Transverse colon (tissue), 4 donors: ENCODE measurements around the gene MYG1. TPM values are rescaled to one million over a fixed set of nuclear protein-coding genes. Genes with fewer than 3 reads are reported as not detected.
A peak's percentile ranks its signal among the peaks of the same experiment; 100 is the strongest.

ENCODE experiments used
- DNase-seq: peaks from one replicate; pipeline ENCODE4 v3.0.0-alpha.2; 2019
- H3K27ac ChIP-seq, 4 donors: fragments of 200-600 bp; sonication (generic); 2 replicates each; pipeline ENCODE4 v1.5.1; 2016 to 2018; ENCODE audit warnings: inconsistent platforms in 4 of 4
- H3K27me3 ChIP-seq: fragments of 200-600 bp; sonication (generic); 2 replicates; pipeline ENCODE4 v1.5.1; 2017; ENCODE audit warnings: inconsistent platforms
- H3K36me3 ChIP-seq, 4 donors: fragments of 200-600 bp; sonication (generic); 2 replicates each; pipeline ENCODE4 v1.5.1; 2017 to 2019; ENCODE audit warnings: inconsistent platforms in 4 of 4
- H3K4me1 ChIP-seq, 4 donors: fragments of 200-600 bp; sonication (generic); 2 replicates each; pipeline ENCODE4 v1.5.1; 2017 to 2020; ENCODE audit warnings: inconsistent platforms in 4 of 4
- H3K4me3 ChIP-seq, 4 donors: fragments of 200-600 bp; sonication (generic); 1 replicate in 1 of 4; 2 replicates in 3 of 4; pipeline versions ENCODE4 v1.5.1 to v1.6.1; 2017 to 2019; ENCODE audit warnings: inconsistent platforms in 4 of 4
- H3K9me3 ChIP-seq, 2 donors: fragments of 200-600 bp; sonication (generic); 2 replicates each; pipeline ENCODE4 v1.5.1; 2017 to 2019; ENCODE audit warnings: inconsistent platforms in 2 of 2
- CTCF ChIP-seq, 5 experiments: fragments of 200-600 bp in 3 of 5; fragments of 450-650 bp in 2 of 5; sonication (generic) in 3 of 5; IDR thresholded peaks; 1 replicate in 2 of 5; 2 replicates in 3 of 5; pipeline ENCODE4 v1.5.1; 2016 to 2017; ENCODE audit warnings: antibody characterized with exemption in 5 of 5, inconsistent platforms in 3 of 5, mild to moderate bottlenecking in 2 of 5, moderate library complexity in 1 of 5
- EP300 ChIP-seq: sonication (generic); formaldehyde crosslinking; IDR thresholded peaks from one replicate; pipeline ENCODE4 v1.6.1; 2017; ENCODE audit warnings: antibody characterized with exemption, low read depth
- POLR2A ChIP-seq: fragments of 450-650 bp; IDR thresholded peaks from one replicate; pipeline ENCODE4 v1.6.1; 2016; ENCODE audit warnings: antibody characterized with exemption, mild to moderate bottlenecking, moderate library complexity
- POLR2AphosphoS5 ChIP-seq, 3 donors: sonication (generic); formaldehyde crosslinking; IDR thresholded peaks; one replicate each; pipeline ENCODE4 v1.6.1; 2016; ENCODE audit warnings: antibody characterized with exemption in 3 of 3
- WGBS, 2 donors: methylation state at CpG; one replicate each; pipeline ENCODE4 v1.1.5; 2018; ENCODE audit warnings: low coverage in 1 of 2; 5-methylcytosine and 5-hydroxymethylcytosine counted together
- in situ Hi-C, 4 donors: fragments of 200-750 bp; cut with MboI; loops; one replicate each; pipeline versions ENCODE4 v1.15.0 to v1.15.1; 2017; ENCODE audit warnings: low sequenced_read_pairs in 3 of 4, low pct_ligation_motif_present in 1 of 4, low pct_unique_long_range_greater_than_20kb in 1 of 4
- intact Hi-C: fragments of 100-400 bp; cut with DNase I; formaldehyde crosslinking; loops from one replicate; pipeline ENCODE4 v1.15.1; 2023; ENCODE audit warnings: low total_unique reads
- total RNA-seq, 4 donors: library from RNA; depleted of rRNA; stranded (reverse); fragments of >200 nt; gene quantifications; one replicate each; pipeline ENCODE4 v1.1.0, GENCODE V29; 2016

The MYG1 gene
- total RNA-seq, 4 donors from 2014 or later, result 12.7 to 37.0 (median 24.3) TPM

DNA sequence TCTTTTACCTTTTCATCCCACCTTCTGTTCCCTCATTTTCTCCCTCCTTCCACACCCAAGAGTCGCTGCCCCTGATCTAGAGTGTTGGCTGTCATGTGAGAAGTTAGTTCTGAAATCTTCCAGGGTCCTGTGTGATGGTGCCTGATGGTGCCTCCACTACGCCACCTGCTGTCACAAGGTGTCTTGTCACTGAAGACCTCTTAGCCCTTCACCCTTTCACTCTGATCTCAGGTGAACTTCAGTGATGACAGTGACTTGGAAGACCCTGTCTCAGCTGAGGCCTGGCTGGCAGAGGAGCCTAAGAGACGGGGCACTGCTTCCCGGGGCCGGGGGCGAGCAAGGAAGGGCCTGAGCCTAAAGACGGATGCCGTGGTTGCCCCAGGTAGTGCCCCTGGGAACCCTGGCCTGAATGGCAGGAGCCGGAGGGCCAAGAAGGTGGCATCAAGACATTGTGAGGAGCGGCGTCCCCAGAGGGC, 11.7 kb upstream of the MYG1 start:
- no peaks in the 10 kb centered on the region for H3K4me1 ChIP-seq
- no peaks in the 10 kb centered on the region for H3K9me3 ChIP-seq
- WGBS, 2 donors, result 33 to 80% methylated on average over 1 to 11 of the region's 11 CpGs
- no peak overlapping the region for H3K27ac ChIP-seq
- no peaks in the 10 kb centered on the region for H3K27me3 ChIP-seq
- TF ChIP-seq CTCF (IDR thresholded peaks at IDR 0.05) (peak; percentile 56 to 85 (median 63)), POLR2A (no peak)
- in situ Hi-C loops, result loop anchor here in 3 of 4 donors (10.0 to 25.0 kb wide), 2 partner anchors 73 to 225 kb away; partner anchors contain the start of gene TNS2 (in 1 of the 3)
- no peak overlapping the region for H3K4me3 ChIP-seq
- intact Hi-C loops, result loop anchor here (5.0 to 10.0 kb wide), 2 partner anchors 70 to 223 kb away; no protein-coding TSS in a partner anchor
- peak; percentile 79 for DNase-seq
- H3K36me3 ChIP-seq, result no peaks in the 10 kb centered on the region

GRCh38 chr12:53288322-53288721, 11.2 kb upstream of the MYG1 start:
- WGBS, 2 donors, result 80 to 89% methylated on average over 1 to 6 of the region's 6 CpGs
- H3K36me3 ChIP-seq, result no peaks in the 10 kb centered on the region
- no peaks in the 10 kb centered on the region for H3K4me1 ChIP-seq
- intact Hi-C loops, result loop anchor here (5.0 to 10.0 kb wide), 2 partner anchors 71 to 224 kb away; no protein-coding TSS in a partner anchor
- H3K27ac ChIP-seq, result no peak overlapping the region
- in situ Hi-C loops, result loop anchor here in 3 of 4 donors (10.0 to 25.0 kb wide), 2 partner anchors 74 to 226 kb away; partner anchors contain the start of gene TNS2 (in 1 of the 3)
- TF ChIP-seq POLR2AphosphoS5 (IDR thresholded peaks at IDR 0.05) (no peak), POLR2A (no peak), EP300 (no peak), CTCF (IDR thresholded peaks at IDR 0.05) (no peak)
- H3K4me3 ChIP-seq, result no peak overlapping the region
- no peaks in the 10 kb centered on the region for H3K9me3 ChIP-seq
- no peaks in the 10 kb centered on the region for H3K27me3 ChIP-seq
- no peak for DNase-seq

DNA sequence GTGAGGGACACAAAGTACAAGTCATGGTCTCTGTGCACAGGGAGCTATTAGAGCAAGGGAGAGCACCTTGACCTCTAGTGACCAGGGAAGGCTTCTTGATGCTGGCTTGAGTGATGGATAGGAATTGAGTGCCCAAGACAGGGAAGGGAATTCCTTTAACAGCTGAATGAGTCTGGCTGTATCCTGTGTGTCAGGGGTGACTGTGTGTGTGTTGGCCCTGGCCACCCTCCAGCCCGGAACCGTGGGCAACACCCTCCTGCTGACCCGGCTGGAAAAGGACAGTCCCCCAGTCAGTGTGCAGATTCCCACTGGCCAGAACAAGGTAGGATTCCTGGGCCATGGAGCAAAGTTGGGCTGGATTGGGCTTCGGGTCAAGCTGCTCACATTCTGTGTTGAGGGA, 9.6 kb upstream of the MYG1 start:
- H3K27ac ChIP-seq, result no peak overlapping the region
- intact Hi-C loops, result loop anchor here (5.0 to 10.0 kb wide), 2 partner anchors 73 to 225 kb away; no protein-coding TSS in a partner anchor
- H3K9me3 ChIP-seq, result no peaks in the 10 kb centered on the region
- WGBS, 2 donors, result 77% methylated on average over 4 of the region's 4 CpGs; no CpG with 5 or more reads in 1 of the 2 donors
- H3K36me3 ChIP-seq, result no peaks in the 10 kb centered on the region
- DNase-seq, result no peak
- in situ Hi-C loops, result loop anchor here in 3 of 4 donors (10.0 to 25.0 kb wide), 2 partner anchors 75 to 228 kb away; partner anchors contain the start of gene TNS2 (in 1 of the 3)
- no peak for TF ChIP-seq POLR2A
- no peak overlapping the region for H3K4me3 ChIP-seq
- H3K4me1 ChIP-seq, result peaks cover 0 to 4% (median 2%) of the 10 kb centered on the region in 4 donors
- H3K27me3 ChIP-seq, result no peaks in the 10 kb centered on the region

GRCh38 chr12:53290661-53291060, 8.8 kb upstream of the MYG1 start:
- intact Hi-C loops (no loop called here), in situ Hi-C loops (loop anchor here in 1 of 4 donors (25.0 kb wide), 1 partner anchor 228 kb away; the partner anchor contains the start of gene TNS2)
- DNase-seq, result no peak
- TF ChIP-seq POLR2A (no peak), POLR2AphosphoS5 (IDR thresholded peaks at IDR 0.05) (no peak), EP300 (no peak), CTCF (IDR thresholded peaks at IDR 0.05) (no peak)
- H3K27ac ChIP-seq, result no peak overlapping the region
- 78 to 100% methylated on average over 2 to 9 of the region's 9 CpGs for WGBS, 2 donors
- H3K4me3 ChIP-seq, result no peak overlapping the region
- no peaks in the 10 kb centered on the region for H3K36me3 ChIP-seq
- H3K4me1 ChIP-seq, result peaks cover 0 to 6% (median 3%) of the 10 kb centered on the region in 4 donors
- H3K9me3 ChIP-seq, result no peaks in the 10 kb centered on the region
- H3K27me3 ChIP-seq, result no peaks in the 10 kb centered on the region
